OCI-LY7 (cell line): Measurements from ENCODE around the gene COL9A3. TPM values are rescaled to one million over a fixed set of nuclear protein-coding genes. Genes with fewer than 3 reads are reported as not detected.

Experiments used
- BruUV-seq: library from RNA; stranded (reverse); fragments of 400-500 nt; replicated peaks from 2 replicates; lab custom pipeline; 2021; lab: Mats Ljungman, UMichigan
- CTCF ChIA-PET: fragments of 300-600 bp; sonication (Branson Sonifier 250); formaldehyde crosslinking; loops from one replicate; lab custom pipeline; 2022; ENCODE audit warnings: antibody characterized with exemption; ENCODE audit not compliant: unreplicated experiment; lab: Charles Lee
- POLR2A ChIA-PET: fragments of 300-600 bp; sonication (Branson Sonifier 250); formaldehyde crosslinking; loops from one replicate; lab custom pipeline; 2022; ENCODE audit warnings: antibody characterized with exemption; lab: Charles Lee
- DNase-seq: peaks from one replicate; pipeline ENCODE4 v3.0.0-alpha.2; 2015; ENCODE audit warnings: low spot score
- H2AFZ ChIP-seq: fragments of 200-600 bp; sonication (generic), shearing (Covaris generic); 2 replicates; pipeline ENCODE4 v1.6.1; 2014; ENCODE audit warnings: mild to moderate bottlenecking, antibody characterized with exemption, low read length, moderate library complexity
- H3K27ac ChIP-seq: fragments of 200-600 bp; sonication (generic); 2 replicates; pipeline ENCODE4 v1.5.1; 2014; ENCODE audit warnings: mixed run types, low read depth, mild to moderate bottlenecking, moderate library complexity, low read length, inconsistent platforms; ENCODE audit not compliant: poor library complexity, severe bottlenecking
- H3K36me3 ChIP-seq: fragments of 200-600 bp; sonication (generic); 2 replicates; pipeline ENCODE4 v1.6.1; 2014; ENCODE audit warnings: mild to moderate bottlenecking, antibody characterized with exemption, low read length, moderate library complexity, mixed read lengths; ENCODE audit not compliant: insufficient read depth
- H3K4me1 ChIP-seq: fragments of 200-600 bp; sonication (generic); 2 replicates; pipeline ENCODE4 v1.5.1; 2014; ENCODE audit warnings: mild to moderate bottlenecking, low read length; ENCODE audit not compliant: insufficient read depth, poor library complexity, severe bottlenecking
- H3K4me2 ChIP-seq: fragments of 200-600 bp; sonication (generic); 2 replicates; pipeline ENCODE4 v1.6.1; 2014; ENCODE audit warnings: mild to moderate bottlenecking, low read length
- H3K4me3 ChIP-seq: fragments of 200-600 bp; sonication (generic); 2 replicates; pipeline ENCODE4 v1.5.1; 2014; ENCODE audit warnings: mild to moderate bottlenecking, low read depth, low read length; ENCODE audit not compliant: poor library complexity, severe bottlenecking
- H3K79me2 ChIP-seq: fragments of 200-600 bp; sonication (generic); 2 replicates; pipeline ENCODE4 v1.6.1; 2016; ENCODE audit warnings: low read depth, mild to moderate bottlenecking, low read length, moderate library complexity, mixed read lengths; ENCODE audit not compliant: insufficient read depth
- H3K9me2 ChIP-seq: fragments of 200-600 bp; sonication (generic); 2 replicates; pipeline ENCODE4 v1.6.1; 2016; ENCODE audit warnings: mild to moderate bottlenecking, low read length, mixed read lengths; ENCODE audit not compliant: insufficient read depth
- H3K9me3 ChIP-seq: fragments of 200-600 bp; sonication (generic); 2 replicates; pipeline ENCODE4 v1.6.1; 2014; ENCODE audit warnings: mild to moderate bottlenecking, mixed run types, low read length, mixed read lengths
- H4K20me1 ChIP-seq: fragments of 200-600 bp; sonication (generic); 2 replicates; pipeline ENCODE4 v1.6.1; 2014; ENCODE audit warnings: mild to moderate bottlenecking, antibody characterized with exemption, low read length, moderate library complexity, mixed read lengths; ENCODE audit not compliant: insufficient read depth
- CTCF ChIP-seq: fragments of 200-600 bp; sonication (generic); conservative IDR thresholded peaks from 2 replicates; pipeline ENCODE4 v1.5.1; 2014; ENCODE audit warnings: mild to moderate bottlenecking, antibody characterized with exemption, low read length, moderate library complexity, mixed read lengths
- EZH2phosphoT487 ChIP-seq: fragments of 200-600 bp; sonication (generic); IDR thresholded peaks from 2 replicates; pipeline ENCODE4 v1.6.1; 2018; ENCODE audit warnings: low read depth, borderline replicate concordance, mild to moderate bottlenecking, mixed run types, antibody characterized with exemption, low read length, moderate library complexity, mixed read lengths
- intact Hi-C: fragments of 100-400 bp; cut with micrococcal nuclease; formaldehyde crosslinking; loops from one replicate; pipeline ENCODE4 v1.10.0; 2022; ENCODE audit not compliant: unreplicated experiment
- total RNA-seq, 2 experiments: library from RNA; depleted of rRNA in 1 of 2; stranded (reverse); fragments of >200 nt in 1 of 2; shearing (Covaris generic) in 1 of 2; gene quantifications; 2 replicates each; pipeline ENCODE4 v1.2.3, GENCODE V29; 2014 to 2022

The COL9A3 gene
- total RNA-seq, 2 experiments from 2014 or later: 1.7 to 5.2 TPM

GRCh38 chr20:62776692-62777527 lies 39.9 kb upstream of the COL9A3 start:
- Histone ChIP-seq H3K9me2 (no peaks in the 10 kb centered on the region), H2AFZ (peak overlapping the region; percentile 44; the same call in 1 of the 2 replicates), H3K4me1 (peaks cover 40% of the 10 kb centered on the region), H3K9me3 (no peaks in the 10 kb centered on the region), H3K36me3 (no peaks in the 10 kb centered on the region), H3K79me2 (no peaks in the 10 kb centered on the region), H4K20me1 (no peaks in the 10 kb centered on the region), H3K27ac (peak overlapping the region; percentile 67), H3K4me2 (peak overlapping the region; percentile 85), H3K4me3 (peak overlapping the region; percentile 63)
- CTCF ChIA-PET: no interaction called here
- BruUV-seq: no TSS peak
- intact Hi-C loops: no loop called here
- POLR2A ChIA-PET: no interaction called here
- TF ChIP-seq CTCF: no peak
- no peak for TF ChIP-seq EZH2phosphoT487
- DNase-seq: peak; percentile 86

- Histone ChIP-seq H4K20me1 (no peaks in the 10 kb centered on the region), H3K79me2 (no peaks in the 10 kb centered on the region), H3K27ac (peak overlapping the region; percentile 51), H3K4me1 (peaks cover 40% of the 10 kb centered on the region), H3K36me3 (no peaks in the 10 kb centered on the region), H3K4me2 (peak overlapping the region; percentile 85), H2AFZ (peak overlapping the region; percentile 16; the same call in 1 of the 2 replicates), H3K9me2 (no peaks in the 10 kb centered on the region), H3K4me3 (peak overlapping the region; percentile 43), H3K9me3 (no peaks in the 10 kb centered on the region)
- DNase-seq: no peak
- BruUV-seq: no TSS peak
- intact Hi-C loops: no loop called here
- ChIA-PET CTCF (no interaction called here), POLR2A (no interaction called here)
- TF ChIP-seq EZH2phosphoT487 (no peak), CTCF (no peak)
Observed at GRCh38 chr20:62777528-62777830, 39.4 kb upstream of the COL9A3 start.

- Histone ChIP-seq H2AFZ (no peak overlapping the region), H3K9me2 (no peaks in the 10 kb centered on the region), H3K27ac (no peak overlapping the region), H3K79me2 (no peaks in the 10 kb centered on the region), H3K4me2 (no peak overlapping the region), H4K20me1 (no peaks in the 10 kb centered on the region), H3K4me3 (no peak overlapping the region), H3K36me3 (no peaks in the 10 kb centered on the region), H3K4me1 (peaks cover 35% of the 10 kb centered on the region), H3K9me3 (no peaks in the 10 kb centered on the region)
- no TSS peak for BruUV-seq
- TF ChIP-seq CTCF (no peak), EZH2phosphoT487 (no peak)
- intact Hi-C loops: no loop called here
- ChIA-PET POLR2A (no interaction called here), CTCF (no interaction called here)
- DNase-seq: no peak
Observed at GRCh38 chr20:62778058-62778457, 38.8 kb upstream of the COL9A3 start.
